HFF-Myc (cell line): ENCODE measurements around the gene TSHZ3.

Source experiments
- DNase-seq: peaks from one replicate; pipeline ENCODE4 v3.0.0-alpha.2; 2011; ENCODE audit warnings: low read depth; ENCODE audit errors: extremely low read depth
- H3K4me3 ChIP-seq: replicated peaks from 2 replicates; pipeline ENCODE4 v1.5.1; 2011; ENCODE audit warnings: low read depth, mild to moderate bottlenecking, control low read depth, low read length
- TF ChIP-seq, protein P1 (sequence below): IDR thresholded peaks from 2 replicates; pipeline ENCODE4 v1.5.1; 2012; ENCODE audit warnings: mild to moderate bottlenecking, low read depth, low read length, control low read depth; ENCODE audit errors: missing control alignments

TSHZ3 gene

DNA sequence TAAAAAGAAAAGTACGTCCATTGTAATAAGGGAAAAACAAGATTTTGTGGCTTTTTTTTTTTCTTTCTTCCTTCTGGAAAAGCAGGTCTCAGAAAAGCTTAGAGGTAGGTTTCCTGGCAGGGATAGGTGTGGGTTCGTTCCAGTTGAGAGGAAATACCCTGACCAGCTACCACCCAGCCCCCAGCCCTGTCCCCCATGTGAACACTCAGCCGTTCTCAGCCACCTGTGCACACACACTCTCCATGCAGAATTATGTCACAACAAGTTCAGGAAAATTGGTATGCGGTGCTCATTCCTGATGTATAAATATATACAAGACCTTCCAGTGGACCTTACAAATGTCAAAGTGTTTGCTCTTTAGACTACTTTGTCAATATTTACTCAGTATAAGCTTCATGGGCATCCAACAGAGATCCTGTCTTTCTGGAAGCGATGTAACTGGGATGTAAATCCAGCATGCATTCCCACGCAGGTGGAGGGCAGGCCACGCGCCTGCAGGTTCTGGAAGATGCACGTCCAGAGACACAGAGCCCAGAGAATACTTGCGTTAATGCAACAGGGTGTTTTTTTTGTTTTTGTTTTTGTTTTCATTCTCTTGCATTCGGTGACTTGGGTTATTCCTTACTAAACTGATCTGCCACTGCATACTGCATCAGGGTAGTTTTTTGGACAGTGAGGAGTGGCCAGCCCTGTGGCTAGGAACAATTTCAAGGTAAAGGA is 68.8 kb downstream of the TSHZ3 start:
- H3K4me3 ChIP-seq = no peak overlapping the region
- TF ChIP-seq, protein P1, sequence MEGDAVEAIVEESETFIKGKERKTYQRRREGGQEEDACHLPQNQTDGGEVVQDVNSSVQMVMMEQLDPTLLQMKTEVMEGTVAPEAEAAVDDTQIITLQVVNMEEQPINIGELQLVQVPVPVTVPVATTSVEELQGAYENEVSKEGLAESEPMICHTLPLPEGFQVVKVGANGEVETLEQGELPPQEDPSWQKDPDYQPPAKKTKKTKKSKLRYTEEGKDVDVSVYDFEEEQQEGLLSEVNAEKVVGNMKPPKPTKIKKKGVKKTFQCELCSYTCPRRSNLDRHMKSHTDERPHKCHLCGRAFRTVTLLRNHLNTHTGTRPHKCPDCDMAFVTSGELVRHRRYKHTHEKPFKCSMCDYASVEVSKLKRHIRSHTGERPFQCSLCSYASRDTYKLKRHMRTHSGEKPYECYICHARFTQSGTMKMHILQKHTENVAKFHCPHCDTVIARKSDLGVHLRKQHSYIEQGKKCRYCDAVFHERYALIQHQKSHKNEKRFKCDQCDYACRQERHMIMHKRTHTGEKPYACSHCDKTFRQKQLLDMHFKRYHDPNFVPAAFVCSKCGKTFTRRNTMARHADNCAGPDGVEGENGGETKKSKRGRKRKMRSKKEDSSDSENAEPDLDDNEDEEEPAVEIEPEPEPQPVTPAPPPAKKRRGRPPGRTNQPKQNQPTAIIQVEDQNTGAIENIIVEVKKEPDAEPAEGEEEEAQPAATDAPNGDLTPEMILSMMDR = no peak
- no peak for DNase-seq

DNA sequence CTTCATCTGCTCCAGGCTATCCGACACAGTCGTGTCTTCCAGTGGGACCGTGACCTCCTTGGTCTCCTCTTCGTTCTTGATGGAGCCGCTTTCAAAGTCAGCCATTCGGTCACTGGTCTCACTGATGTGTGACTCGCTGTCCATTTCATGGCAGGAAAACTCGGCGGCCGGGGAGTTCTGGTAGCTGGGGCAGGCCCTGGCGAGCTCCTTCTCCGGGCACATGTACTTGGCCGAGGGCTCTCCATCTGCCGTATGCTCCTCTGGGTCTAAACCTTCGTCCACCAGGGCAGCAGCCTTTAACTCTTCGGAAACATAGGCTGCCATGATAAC is 69.8 kb downstream of the TSHZ3 start:
- TF ChIP-seq, protein P1 = no peak
- DNase-seq = no peak
- H3K4me3 ChIP-seq = no peak overlapping the region

DNA sequence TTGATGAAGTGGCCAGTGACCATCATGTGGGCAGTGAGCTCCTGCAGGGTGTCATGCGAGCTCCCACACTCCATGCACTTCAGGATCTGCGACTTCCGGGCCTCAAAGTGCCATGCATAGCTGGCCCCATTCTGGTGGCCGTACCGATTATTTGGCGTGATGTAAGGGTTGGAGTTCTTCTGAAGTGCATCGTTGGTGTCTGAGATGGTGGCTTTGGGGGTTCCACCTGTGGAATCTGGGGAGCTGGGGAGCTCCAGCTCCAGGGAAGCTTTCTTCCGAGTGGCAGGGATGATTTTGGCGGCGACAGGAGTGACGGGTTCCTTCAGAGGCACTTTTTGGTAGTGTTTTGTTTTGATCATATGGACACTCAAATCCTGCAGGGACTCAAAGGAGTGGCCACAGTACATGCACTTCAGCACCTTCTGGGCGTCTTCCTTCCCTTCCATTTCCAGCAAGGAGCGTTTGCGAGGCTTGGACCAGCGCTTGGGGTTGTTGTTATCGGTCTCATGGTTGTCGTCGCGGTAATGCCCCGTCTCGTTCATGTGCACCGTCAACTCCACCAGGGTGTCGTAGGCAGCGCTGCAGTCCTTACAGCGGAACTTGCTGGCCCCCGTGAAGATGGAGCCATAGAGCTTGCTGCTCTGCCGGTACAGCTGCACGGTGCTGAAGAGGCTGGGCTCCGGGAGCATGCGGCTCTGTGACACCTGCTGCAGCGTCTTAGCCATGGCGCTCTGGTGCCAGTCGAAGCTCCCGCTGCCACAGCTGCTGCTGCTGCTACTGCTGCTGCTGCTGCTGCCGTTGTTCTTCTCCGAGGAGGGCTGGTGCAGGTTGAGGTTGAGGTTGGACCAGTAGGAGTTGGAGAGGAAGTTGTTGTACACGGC is 70.4 kb downstream of the TSHZ3 start:
- H3K4me3 ChIP-seq = no peak overlapping the region
- TF ChIP-seq, protein P1 = no peak
- DNase-seq = no peak

GRCh38 chr19:31277516-31277915 is 71.7 kb downstream of the TSHZ3 start:
- TF ChIP-seq, protein P1 = no peak

DNA sequence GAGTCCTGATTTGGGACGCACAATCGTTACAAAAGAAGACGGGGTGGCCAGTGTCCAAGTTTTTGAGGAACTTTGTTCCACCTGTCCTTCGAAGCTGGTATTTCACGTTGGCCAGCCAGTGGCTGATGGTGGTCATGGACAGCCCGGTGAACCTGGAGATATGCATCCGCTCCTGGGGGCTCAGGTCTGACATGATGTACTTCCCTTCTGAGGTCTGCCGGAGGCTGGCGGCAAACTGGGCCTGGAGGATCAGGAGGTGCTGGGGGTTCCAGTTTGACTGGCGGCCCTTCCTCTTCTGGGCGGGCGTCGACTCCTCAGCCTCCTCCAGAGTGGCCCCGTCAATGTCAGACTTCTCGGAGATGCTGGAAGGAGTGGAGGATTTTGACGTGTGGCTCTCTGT is 72.4 kb downstream of the TSHZ3 start:
- H3K4me3 ChIP-seq = no peak overlapping the region

More at GRCh38 chr19:31277516-31277915, 71.7 kb downstream of the TSHZ3 start:
- no peak for DNase-seq
- no peak overlapping the region for H3K4me3 ChIP-seq

DNA sequence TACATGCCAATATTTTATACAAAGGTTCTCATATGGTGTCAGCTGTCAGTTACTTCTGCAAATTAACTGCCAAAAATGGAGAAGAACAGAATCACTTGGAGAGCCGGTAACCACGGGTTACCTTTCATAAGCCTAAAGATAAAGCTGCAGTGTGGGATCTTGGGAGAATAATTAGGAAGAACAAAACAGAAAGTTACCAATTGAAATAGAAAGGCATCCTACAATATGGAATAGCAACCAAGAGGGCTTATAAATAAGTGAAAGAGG is 74.2 kb downstream of the TSHZ3 start:
- no peak overlapping the region for H3K4me3 ChIP-seq
- TF ChIP-seq, protein P1 = no peak
- DNase-seq = no peak

More for the DNA sequence above, 72.4 kb downstream of the TSHZ3 start:
- no peak for DNase-seq
- TF ChIP-seq, protein P1 = no peak
